Glutamatergic neuron (in vitro differentiated cells): ENCODE data around the gene HLA-DOB. TPM values are rescaled to one million over a fixed set of nuclear protein-coding genes. Genes with fewer than 3 reads are reported as not detected.
"Not testable (repeated sequence)": the region's sequence is repeated elsewhere in the genome, so short reads cannot be mapped to it uniquely, and the experiment has no call there.

Experiments
- DNase-seq: peaks from one replicate; pipeline ENCODE4 v3.0.0; 2022
- H3K27ac Mint-ChIP-seq: one replicate; pipeline ENCODE4 v1.8.0; 2020; ENCODE audit warnings: mild to moderate bottlenecking, mixed read lengths, inconsistent platforms; ENCODE audit not compliant: unreplicated experiment
- H3K27me3 Mint-ChIP-seq: one replicate; pipeline ENCODE4 v1.8.0; 2020; ENCODE audit warnings: mild to moderate bottlenecking, moderate library complexity, mixed read lengths, inconsistent platforms; ENCODE audit not compliant: unreplicated experiment
- H3K36me3 Mint-ChIP-seq: one replicate; pipeline ENCODE4 v1.8.0; 2020; ENCODE audit warnings: mild to moderate bottlenecking, mixed read lengths, inconsistent platforms; ENCODE audit not compliant: unreplicated experiment
- H3K4me1 Mint-ChIP-seq: one replicate; pipeline ENCODE4 v1.8.0; 2020; ENCODE audit warnings: mild to moderate bottlenecking, low read depth, mixed read lengths, inconsistent platforms; ENCODE audit not compliant: unreplicated experiment
- H3K4me3 Mint-ChIP-seq: one replicate; pipeline ENCODE4 v1.8.0; 2020; ENCODE audit warnings: mild to moderate bottlenecking, mixed read lengths, inconsistent platforms; ENCODE audit not compliant: unreplicated experiment
- H3K9me3 Mint-ChIP-seq: one replicate; pipeline ENCODE4 v1.8.0; 2020; ENCODE audit warnings: mild to moderate bottlenecking, moderate library complexity, mixed read lengths, inconsistent platforms; ENCODE audit not compliant: unreplicated experiment
- CTCF ChIP-seq: fragments of 200-600 bp; sonication (generic); IDR thresholded peaks from one replicate; pipeline ENCODE4 v1.5.0; 2021; ENCODE audit not compliant: partially characterized antibody, unreplicated experiment
- total RNA-seq: library from RNA; stranded (reverse); fragmentation: NEBNext Ultra II Directional; extraction: Animal tissue kit (Norgen Biotek cat#: 25700); gene quantifications from one replicate; pipeline ENCODE4 v1.2.1, GENCODE V29; 2021; ENCODE audit not compliant: unreplicated experiment

Gene HLA-DOB
- total RNA-seq, 1 donor from 2014 or later, result not detected

GRCh38 chr6:32792901-32793435 is 23.8 kb downstream of the HLA-DOB start:
- peaks cover 3% of the 10 kb centered on the region for H3K4me1 Mint-ChIP-seq

GRCh38 chr6:32790306-32790705 is 26.5 kb downstream of the HLA-DOB start:
- Mint-ChIP-seq H3K4me1 (no peaks in the 10 kb centered on the region), H3K27ac (no peak overlapping the region), H3K36me3 (no peaks in the 10 kb centered on the region), H3K27me3 (no peaks in the 10 kb centered on the region), H3K9me3 (no peaks in the 10 kb centered on the region), H3K4me3 (no peak overlapping the region)
- no peak for DNase-seq
- no peak for TF ChIP-seq CTCF

More at GRCh38 chr6:32792901-32793435, 23.8 kb downstream of the HLA-DOB start:
- Mint-ChIP-seq H3K4me3 (no peak overlapping the region), H3K9me3 (no peaks in the 10 kb centered on the region), H3K36me3 (no peaks in the 10 kb centered on the region), H3K27me3 (no peaks in the 10 kb centered on the region), H3K27ac (no peak overlapping the region)
- TF ChIP-seq CTCF, result no peak
- no peak for DNase-seq

GRCh38 chr6:32785781-32786533 is 30.8 kb downstream of the HLA-DOB start:
- no peaks in the 10 kb centered on the region for H3K27me3 Mint-ChIP-seq
- no peaks in the 10 kb centered on the region for H3K4me1 Mint-ChIP-seq

GRCh38 chr6:32782923-32783322 is 33.9 kb downstream of the HLA-DOB start:
- not testable (repeated sequence) for H3K27me3 Mint-ChIP-seq, H3K4me3 Mint-ChIP-seq, H3K9me3 Mint-ChIP-seq, H3K4me1 Mint-ChIP-seq, DNase-seq, H3K27ac Mint-ChIP-seq, H3K36me3 Mint-ChIP-seq

More at GRCh38 chr6:32785781-32786533, 30.8 kb downstream of the HLA-DOB start:
- Mint-ChIP-seq H3K4me3 (no peak overlapping the region), H3K36me3 (no peaks in the 10 kb centered on the region), H3K27ac (no peak overlapping the region), H3K9me3 (no peaks in the 10 kb centered on the region)
- TF ChIP-seq CTCF, result peak; percentile 68
- DNase-seq, result no peak

- no peaks in the 10 kb centered on the region for H3K4me1 Mint-ChIP-seq
- H3K4me3 Mint-ChIP-seq, result no peak overlapping the region
- no peak for TF ChIP-seq CTCF
- no peaks in the 10 kb centered on the region for H3K9me3 Mint-ChIP-seq
- no peak for DNase-seq
- no peak overlapping the region for H3K27ac Mint-ChIP-seq
- no peaks in the 10 kb centered on the region for H3K36me3 Mint-ChIP-seq
- peaks cover 2% of the 10 kb centered on the region for H3K27me3 Mint-ChIP-seq
These were observed 37.8 kb downstream of the HLA-DOB start for GRCh38 chr6:32779036-32779435.
